H1 (cell line): ENCODE data around the gene DNAH8. TPM values are rescaled to one million over a fixed set of nuclear protein-coding genes. Genes with fewer than 3 reads are reported as not detected.

Experiments
- CTCF ChIA-PET: fragments of 300-600 bp; sonication (Branson Sonifier 250); formaldehyde crosslinking; loops from one replicate; lab custom pipeline; 2021; ENCODE audit not compliant: partially characterized antibody; lab: Charles Lee
- POLR2A ChIA-PET: fragments of 300-600 bp; sonication (Branson Sonifier 250); formaldehyde crosslinking; loops from one replicate; lab custom pipeline; 2021; ENCODE audit warnings: inconsistent platforms; ENCODE audit not compliant: partially characterized antibody; lab: Charles Lee
- DNase-seq, 2 experiments: peaks; one replicate each; pipeline versions ENCODE4 v3.0.0 to v3.0.0-alpha.2; 2010 to 2022; ENCODE audit warnings: low spot score in 2 of 2, low read depth in 1 of 2, mixed read lengths in 1 of 2
- FAIRE-seq: peaks from 2 replicates; lab custom pipeline; 2011; peaks lifted over from hg19 to GRCh38; lab: Jason Lieb, UNC
- H2AFZ ChIP-seq: 2 replicates; pipeline ENCODE4 v1.8.1; 2012; ENCODE audit warnings: low read length, inconsistent platforms
- H2AK5ac ChIP-seq: 2 replicates; pipeline ENCODE4 v1.6.1; 2013; ENCODE audit warnings: low read depth, low read length
- H2BK120ac ChIP-seq: replicated peaks from 2 replicates; pipeline ENCODE3; 2013; ENCODE audit warnings: low read depth, low read length, inconsistent platforms
- H2BK12ac ChIP-seq: 2 replicates; pipeline ENCODE4 v1.6.1; 2013; ENCODE audit warnings: low read depth, low read length
- H2BK15ac ChIP-seq: 2 replicates; pipeline ENCODE4 v1.6.1; 2013; ENCODE audit warnings: low read length
- H2BK20ac ChIP-seq: 2 replicates; pipeline ENCODE4 v1.6.1; 2013; ENCODE audit warnings: low read length
- H2BK5ac ChIP-seq: 2 replicates; pipeline ENCODE4 v1.6.1; 2013; ENCODE audit warnings: low read depth, low read length
- H3K14ac ChIP-seq: 2 replicates; pipeline ENCODE4 v1.6.1; 2013; ENCODE audit warnings: inconsistent platforms; ENCODE audit not compliant: insufficient read length
- H3K18ac ChIP-seq: 2 replicates; pipeline ENCODE4 v1.6.1; 2013; ENCODE audit warnings: low read length; ENCODE audit errors: extremely low read depth
- H3K23ac ChIP-seq: 2 replicates; pipeline ENCODE4 v1.6.1; 2013; ENCODE audit warnings: inconsistent platforms; ENCODE audit not compliant: insufficient read length
- H3K23me2 ChIP-seq: 2 replicates; pipeline ENCODE4 v1.6.1; 2013; ENCODE audit warnings: low read depth, low read length
- H3K27ac ChIP-seq: 2 replicates; pipeline ENCODE4 v1.6.1; 2011; ENCODE audit warnings: low read depth, low read length, inconsistent platforms
- H3K27me3 ChIP-seq, 4 experiments: replicated peaks in 1 of 4; 1 replicate in 1 of 4; 2 replicates in 3 of 4; pipeline versions ENCODE4 v1.6.1 to v1.8.1; 2011 to 2013; ENCODE audit warnings: low read length in 3 of 4, mild to moderate bottlenecking in 3 of 4, inconsistent platforms in 2 of 4, mixed read lengths in 2 of 4, moderate library complexity in 1 of 4; ENCODE audit not compliant: control insufficient read depth in 3 of 4, insufficient read depth in 3 of 4; ENCODE audit errors: extremely low read depth in 1 of 4
- H3K36me3 ChIP-seq, 4 experiments: 2 replicates each; pipeline versions ENCODE4 v1.6.1 to v1.8.1; 2011 to 2013; ENCODE audit warnings: mild to moderate bottlenecking in 4 of 4, low read length in 3 of 4, moderate library complexity in 2 of 4, control low read depth in 1 of 4, inconsistent platforms in 1 of 4; ENCODE audit not compliant: insufficient read depth in 4 of 4, control insufficient read depth in 2 of 4
- H3K4ac ChIP-seq: replicated peaks from 2 replicates; pipeline ENCODE3; 2013; ENCODE audit warnings: low read length, low read depth, mixed read lengths, inconsistent platforms; ENCODE audit not compliant: insufficient read length
- H3K4me1 ChIP-seq, 4 experiments: replicated peaks in 1 of 4; 1 replicate in 1 of 4; 2 replicates in 3 of 4; pipeline versions ENCODE4 v1.6.1 to v1.8.1; 2011 to 2013; ENCODE audit warnings: low read length in 3 of 4, inconsistent platforms in 2 of 4, mixed read lengths in 1 of 4; ENCODE audit not compliant: insufficient read depth in 4 of 4, control insufficient read depth in 3 of 4
- H3K4me2 ChIP-seq, 2 experiments: 2 replicates each; pipeline versions ENCODE4 v1.6.1 to v1.8.1; 2011 to 2013; ENCODE audit warnings: low read depth in 2 of 2, low read length in 2 of 2, control low read depth in 1 of 2, inconsistent platforms in 1 of 2, mild to moderate bottlenecking in 1 of 2; ENCODE audit not compliant: insufficient read depth in 1 of 2
- H3K4me3 ChIP-seq, 4 experiments: fragments of 200-600, 300-600 bp in 1 of 4; sonication (generic), shearing (Covaris generic), sonication (Bioruptor Twin) in 1 of 4; 2 replicates each; pipeline versions ENCODE4 v1.5.1 to v1.8.1; 2011 to 2016; ENCODE audit warnings: low read length in 4 of 4, low read depth in 3 of 4, control low read depth in 2 of 4, inconsistent platforms in 2 of 4, mild to moderate bottlenecking in 2 of 4, mixed read lengths in 1 of 4, moderate library complexity in 1 of 4; ENCODE audit not compliant: insufficient read depth in 2 of 4; ENCODE audit errors: extremely low read depth in 1 of 4
- H3K56ac ChIP-seq: replicated peaks from 2 replicates; pipeline ENCODE3; 2013; ENCODE audit warnings: low read depth, mild to moderate bottlenecking, mixed read lengths, low read length, inconsistent platforms; ENCODE audit not compliant: insufficient read length
- H3K79me1 ChIP-seq: 2 replicates; pipeline ENCODE4 v1.6.1; 2013; ENCODE audit warnings: low read depth, low read length, control low read depth
- H3K79me2 ChIP-seq, 2 experiments: 2 replicates each; pipeline versions ENCODE4 v1.6.1 to v1.8.1; 2012 to 2013; ENCODE audit warnings: low read length in 2 of 2, mild to moderate bottlenecking in 2 of 2, inconsistent platforms in 1 of 2; ENCODE audit not compliant: insufficient read depth in 2 of 2, control insufficient read depth in 1 of 2
- H3K9ac ChIP-seq, 4 experiments: replicated peaks in 1 of 4; 1 replicate in 1 of 4; 2 replicates in 3 of 4; pipeline versions ENCODE4 v1.6.1 to v1.8.1; 2011 to 2013; ENCODE audit warnings: low read depth in 3 of 4, low read length in 3 of 4, control low read depth in 2 of 4, mild to moderate bottlenecking in 2 of 4, moderate library complexity in 2 of 4, inconsistent platforms in 1 of 4; ENCODE audit errors: extremely low read depth in 1 of 4
- H3K9me3 ChIP-seq, 2 experiments: 2 replicates each; pipeline versions ENCODE4 v1.6.1 to v1.8.1; 2012 to 2013; ENCODE audit warnings: mild to moderate bottlenecking in 2 of 2, moderate library complexity in 2 of 2, control low read depth in 1 of 2, inconsistent platforms in 1 of 2, low read depth in 1 of 2, low read length in 1 of 2, mixed read lengths in 1 of 2; ENCODE audit not compliant: insufficient read depth in 2 of 2
- H4K20me1 ChIP-seq, 2 experiments: replicated peaks in 1 of 2; 2 replicates each; pipeline versions ENCODE3 to v1.8.1; 2011 to 2013; ENCODE audit warnings: inconsistent platforms in 2 of 2, low read length in 2 of 2, mild to moderate bottlenecking in 1 of 2; ENCODE audit not compliant: insufficient read depth in 2 of 2, control insufficient read depth in 1 of 2
- H4K5ac ChIP-seq: 2 replicates; pipeline ENCODE4 v1.6.1; 2013; ENCODE audit warnings: low read length, low read depth, mixed read lengths, inconsistent platforms; ENCODE audit not compliant: insufficient read length
- H4K8ac ChIP-seq: 2 replicates; pipeline ENCODE4 v1.8.0; 2013; ENCODE audit warnings: mild to moderate bottlenecking, moderate library complexity, low read length, inconsistent platforms; ENCODE audit not compliant: insufficient read depth; ENCODE audit errors: extremely low read depth
- H4K91ac ChIP-seq: replicated peaks from 2 replicates; pipeline ENCODE3; 2013; ENCODE audit warnings: low read length, mixed read lengths, inconsistent platforms; ENCODE audit not compliant: insufficient read length
- BCL11A ChIP-seq, 2 experiments: IDR thresholded peaks; one replicate each; pipeline ENCODE4 v1.6.1; 2011; ENCODE audit warnings: low read depth in 2 of 2, low read length in 2 of 2, mild to moderate bottlenecking in 2 of 2
- CEBPB ChIP-seq: IDR thresholded peaks from 2 replicates; pipeline ENCODE4 v1.6.1; 2012; ENCODE audit warnings: low read depth, low read length
- FOSL1 ChIP-seq: IDR thresholded peaks from 2 replicates; pipeline ENCODE4 v1.6.1; 2011; ENCODE audit warnings: mild to moderate bottlenecking, low read depth, low read length, moderate library complexity; ENCODE audit not compliant: insufficient read depth
- KDM1A ChIP-seq: fragments of 200-600, 300-600 bp; sonication (generic); IDR thresholded peaks from 2 replicates; pipeline ENCODE4 v1.7.1; 2016; ENCODE audit warnings: mild to moderate bottlenecking, low read length, borderline replicate concordance
- NRF1 ChIP-seq: IDR thresholded peaks from 2 replicates; pipeline ENCODE4 v1.6.1; 2011; ENCODE audit warnings: mild to moderate bottlenecking, low read depth, low read length, improper control_type of control experiment
- RFX5 ChIP-seq: IDR thresholded peaks from 2 replicates; pipeline ENCODE4 v1.6.1; 2011; ENCODE audit warnings: low read depth, low read length, improper control_type of control experiment, borderline replicate concordance
- SP1 ChIP-seq: IDR thresholded peaks from 2 replicates; pipeline ENCODE4 v1.6.1; 2011; ENCODE audit warnings: low read depth, low read length
- TBP ChIP-seq: IDR thresholded peaks from 2 replicates; pipeline ENCODE4 v1.6.1; 2011; ENCODE audit warnings: low read depth, low read length, improper control_type of control experiment
- WGBS, 2 experiments: shearing (Covaris generic) in 1 of 2; methylation state at CpG; one replicate each; pipeline versions ENCODE4 v1.1.6 to v1.1.7; 2013 to 2015; ENCODE audit warnings: low lambda C conversion rate in 2 of 2, mixed read lengths in 2 of 2, inconsistent platforms in 1 of 2, low coverage in 1 of 2, missing lambda C conversion rate in 1 of 2; ENCODE audit not compliant: insufficient replicate concordance in 2 of 2, insufficient coverage in 1 of 2, insufficient read length in 1 of 2; ENCODE audit errors: extremely low coverage in 1 of 2, missing lambda C conversion rate in 1 of 2; 5-methylcytosine and 5-hydroxymethylcytosine counted together
- polyA plus RNA-seq, 7 experiments: library from polyadenylated mRNA; depleted of rRNA in 3 of 7; stranded (reverse) in 5 of 7; unstranded in 2 of 7; fragments of >200 nt in 5 of 7; fragments of 200-250 nt in 2 of 7; gene quantifications; 1 replicate in 5 of 7; 2 replicates in 1 of 7; 4 replicates in 1 of 7; pipeline versions ENCODE4 v1.2.1 to v1.2.3, GENCODE V29; 2011 to 2013; ENCODE audit warnings: missing spikeins in 2 of 7, mixed read lengths in 2 of 7
- total RNA-seq: library from RNA; stranded (reverse); fragmentation: NEBNext Ultra II Directional; extraction: Animal tissue kit (Norgen Biotek cat#: 25700); gene quantifications from 2 replicates; pipeline ENCODE4 v1.2.1, GENCODE V29; 2021

The DNAH8 gene
- total and polyA plus RNA-seq, 2 of the 8 experiments (the other 6 are each of a cell fraction or from before 2014, with no cell fraction given) = under 0.01 TPM; not detected in 1

GRCh38 chr6:38797391-38797790, 82.3 kb downstream of the DNAH8 start:
- DNase-seq = no peak
- FAIRE-seq = no peak
- H2BK120ac ChIP-seq = no peak overlapping the region
- H2BK15ac ChIP-seq = no peak overlapping the region
- H3K4me2 ChIP-seq = no peak overlapping the region
- H4K20me1 ChIP-seq = no peaks in the 10 kb centered on the region
- CTCF ChIA-PET = interaction anchor here (0.8 to 2.7 kb wide), 5 partner anchors 17 to 145 kb away, joined by 3 to 10 read pairs (median 6); no protein-coding TSS in a partner anchor
- H2AK5ac ChIP-seq = no peak overlapping the region
- H3K36me3 ChIP-seq = no peaks in the 10 kb centered on the region
- H3K14ac ChIP-seq = no peak overlapping the region
- H2AFZ ChIP-seq = no peak overlapping the region
- H2BK5ac ChIP-seq = no peak overlapping the region
- TF ChIP-seq TBP = no peak
- TF ChIP-seq SP1 = no peak
- TF ChIP-seq KDM1A = no peak
- TF ChIP-seq BCL11A (IDR thresholded peaks at IDR 0.05; ENCODE audit: low read depth in 2 of 2, low read length in 2 of 2) = no peak
- TF ChIP-seq NRF1 = no peak
- TF ChIP-seq FOSL1 = no peak
- TF ChIP-seq CEBPB = no peak
- no peak for TF ChIP-seq RFX5
- H3K79me2 ChIP-seq = no peaks in the 10 kb centered on the region
- H2BK12ac ChIP-seq = no peak overlapping the region
- H3K18ac ChIP-seq = no peak overlapping the region
- H3K9me3 ChIP-seq = no peaks in the 10 kb centered on the region
- no peaks in the 10 kb centered on the region; a peak in 1 of 7 replicates for H3K4me1 ChIP-seq
- H3K23ac ChIP-seq = no peak overlapping the region
- no peaks in the 10 kb centered on the region for H3K79me1 ChIP-seq
- no peak overlapping the region for H3K27ac ChIP-seq
- no peak overlapping the region for H3K56ac ChIP-seq
- no peak overlapping the region for H4K5ac ChIP-seq
- POLR2A ChIA-PET = no interaction called here
- no peak overlapping the region for H3K4ac ChIP-seq
- no peak overlapping the region for H2BK20ac ChIP-seq
- no peak overlapping the region for H3K4me3 ChIP-seq
- H3K23me2 ChIP-seq = no peaks in the 10 kb centered on the region
- H3K9ac ChIP-seq = no peak overlapping the region
- no peak overlapping the region for H4K91ac ChIP-seq
- WGBS, 2 experiments = 86% methylated on average over 4 of the region's 4 CpGs; no CpG with 5 or more reads in 1 of the 2 experiments
- no peaks in the 10 kb centered on the region for H3K27me3 ChIP-seq
- H4K8ac ChIP-seq = no peak overlapping the region
